Right hindlimb (tissue), 1 donor: ENCODE data around the gene FHIT.

Experiments
- DNase-seq: peaks from one replicate; pipeline ENCODE4 v3.0.0-alpha.2; 2018

Gene FHIT

DNA sequence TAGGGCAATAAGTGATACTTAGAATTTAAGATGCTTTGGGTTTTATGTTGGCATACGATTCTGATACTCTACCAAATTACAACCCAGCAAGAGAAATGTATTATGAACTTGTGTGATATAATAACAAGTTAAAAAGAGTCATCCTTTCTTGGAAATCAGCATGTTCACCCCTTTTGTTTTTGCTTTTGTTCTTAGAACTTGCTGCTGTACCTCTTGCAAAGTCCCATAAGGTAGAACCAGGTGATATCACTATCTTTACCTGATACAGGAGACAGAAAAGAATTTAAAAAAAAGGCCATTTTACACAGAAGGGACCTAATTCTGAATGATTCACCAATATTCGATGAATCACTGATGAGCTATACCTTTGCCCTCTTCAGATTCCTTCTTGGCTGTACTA lies 810.4 kb downstream of the FHIT start:
- no peak for DNase-seq

DNA sequence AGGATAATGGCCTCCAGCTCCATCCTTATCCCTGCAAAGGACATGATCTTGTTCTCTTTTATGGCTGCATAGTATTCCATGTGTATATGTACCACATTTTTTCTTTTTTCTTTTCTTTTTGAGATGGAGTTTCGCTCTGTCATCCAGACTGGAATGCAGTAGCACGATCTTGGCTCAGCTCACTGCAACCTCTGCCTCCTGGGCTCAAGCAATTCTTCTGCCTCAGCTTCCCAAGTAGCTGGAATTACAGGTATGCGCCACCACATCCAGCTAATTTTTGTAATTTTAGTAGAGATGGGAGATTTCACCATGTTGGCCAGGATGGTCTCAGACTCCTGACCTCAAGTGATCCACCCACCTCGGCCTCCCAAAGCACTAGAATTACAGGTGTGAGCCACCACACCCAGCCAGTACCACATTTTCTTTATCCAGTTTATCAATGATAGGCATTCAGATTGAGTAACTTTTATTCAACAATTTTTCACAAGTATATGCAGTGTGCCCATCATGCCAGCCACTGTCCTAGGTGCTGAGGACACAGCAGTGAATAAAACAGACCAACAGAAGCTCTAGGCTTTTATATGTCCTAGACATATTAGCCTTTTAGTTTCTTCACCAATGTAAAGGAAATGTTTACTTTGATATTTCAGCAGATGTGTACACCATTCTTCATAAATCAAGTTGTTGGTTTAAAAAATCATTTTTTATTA lies 815.2 kb downstream of the FHIT start:
- no peak for DNase-seq

DNA sequence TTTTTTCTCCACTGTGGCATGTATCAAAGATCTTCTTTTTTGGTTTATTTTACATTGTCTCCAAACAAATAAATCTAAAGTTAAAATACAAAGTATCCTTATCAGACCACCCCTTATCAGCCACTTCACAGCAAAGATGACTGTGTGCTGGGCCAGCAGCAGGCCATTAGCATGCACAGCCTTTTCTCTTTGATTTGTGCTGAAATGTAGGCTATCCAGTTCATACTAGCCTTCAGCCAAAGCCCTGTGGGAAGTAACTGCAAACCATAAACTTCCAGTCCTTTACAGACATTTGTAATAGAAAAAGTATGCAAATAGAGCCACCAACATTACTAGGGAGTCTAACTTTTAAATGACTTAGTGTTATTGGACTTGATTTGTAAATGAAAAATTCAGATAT lies 816.3 kb downstream of the FHIT start:
- no peak for DNase-seq

DNA sequence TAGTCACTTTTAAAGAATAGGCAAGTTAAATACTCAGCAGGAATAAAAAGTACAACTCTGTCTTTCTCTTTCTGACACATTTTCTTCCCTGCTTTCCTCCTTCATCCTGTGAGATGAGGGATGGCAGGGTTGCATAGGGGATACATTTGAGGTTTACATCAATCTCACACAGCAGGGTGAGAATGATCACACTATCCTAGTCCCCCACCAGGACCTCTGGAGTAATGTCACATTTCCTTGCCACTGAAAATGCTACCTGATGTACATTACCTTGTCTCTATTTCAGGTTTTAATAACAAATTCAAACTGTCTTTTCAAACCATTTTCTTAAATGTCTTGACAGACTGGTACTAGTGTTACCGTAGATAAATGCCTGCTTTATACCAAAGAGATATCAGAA lies 816.9 kb downstream of the FHIT start:
- DNase-seq: no peak

DNA sequence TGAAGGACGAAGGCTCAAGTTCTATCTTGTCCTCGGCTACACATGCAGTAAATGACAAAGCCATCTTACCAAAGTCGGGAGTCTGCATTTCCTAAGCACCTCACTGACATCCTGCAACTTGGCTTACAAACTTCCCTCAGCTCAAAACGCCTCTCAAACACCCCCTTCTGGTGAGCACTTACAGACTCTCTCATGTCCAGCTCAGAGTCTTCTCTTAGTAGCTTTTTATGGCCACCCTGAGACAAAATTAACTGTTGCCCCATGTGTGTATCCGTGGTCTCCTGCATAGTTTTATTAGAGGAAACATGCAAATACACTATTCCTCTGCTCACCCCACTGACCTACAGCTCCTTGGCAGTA lies 819.7 kb downstream of the FHIT start:
- DNase-seq: no peak

DNA sequence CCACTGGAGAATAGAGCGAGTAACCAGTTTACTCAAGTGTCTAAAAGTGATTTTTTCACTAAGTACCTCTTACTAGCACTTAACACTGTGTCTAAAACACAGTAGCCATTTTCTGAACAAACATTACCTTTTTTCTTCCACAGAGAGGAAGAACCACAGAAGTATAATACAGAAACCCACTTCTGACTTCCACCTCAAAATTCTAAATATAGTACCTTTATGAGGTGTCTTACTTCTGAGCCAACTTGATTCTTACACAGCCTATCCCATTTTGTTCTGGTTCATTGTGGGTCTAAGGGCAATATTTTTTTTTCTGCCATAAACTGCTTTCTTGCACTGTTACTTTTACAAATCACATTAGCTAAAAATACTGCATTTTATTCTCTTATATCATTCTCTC lies 821.0 kb downstream of the FHIT start:
- no peak for DNase-seq

DNA sequence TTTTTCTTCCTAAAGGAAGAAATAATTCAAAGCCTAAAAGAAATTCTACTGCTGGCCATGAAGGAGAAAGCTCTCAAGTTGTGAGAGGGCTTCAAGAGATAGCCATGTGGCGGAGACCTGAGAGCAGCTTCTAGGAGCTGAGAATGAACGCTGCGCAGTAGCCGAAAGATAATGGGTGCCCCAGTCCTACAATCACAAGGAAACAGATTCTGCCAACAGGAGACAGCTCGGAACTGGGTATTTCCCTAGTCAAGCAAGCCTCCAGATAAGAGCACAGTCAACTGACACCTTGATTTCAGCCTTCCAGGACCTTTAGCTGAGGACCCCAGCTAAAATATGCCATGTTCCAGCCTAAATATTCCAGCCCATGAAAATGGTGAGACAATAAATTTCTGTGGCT lies 824.1 kb downstream of the FHIT start:
- no peak for DNase-seq

DNA sequence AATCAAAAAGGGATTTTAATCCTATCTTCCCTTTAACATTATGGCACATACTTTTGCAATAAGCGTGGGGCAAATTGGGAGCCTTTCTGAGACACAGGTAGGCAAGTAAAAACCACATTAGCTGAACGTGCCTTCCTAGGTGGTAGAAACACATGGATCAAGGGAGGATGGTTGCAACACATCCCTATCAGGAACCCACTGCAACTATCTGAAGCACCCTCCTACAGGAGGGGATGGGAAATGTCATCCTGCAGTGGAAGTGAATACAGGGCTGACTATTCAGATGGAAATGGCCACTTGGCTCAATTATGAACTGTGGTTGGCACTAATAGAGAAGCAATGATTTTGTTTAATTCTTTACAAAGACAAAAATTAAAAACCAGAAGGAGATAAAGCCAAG lies 826.3 kb downstream of the FHIT start:
- no peak for DNase-seq

DNA sequence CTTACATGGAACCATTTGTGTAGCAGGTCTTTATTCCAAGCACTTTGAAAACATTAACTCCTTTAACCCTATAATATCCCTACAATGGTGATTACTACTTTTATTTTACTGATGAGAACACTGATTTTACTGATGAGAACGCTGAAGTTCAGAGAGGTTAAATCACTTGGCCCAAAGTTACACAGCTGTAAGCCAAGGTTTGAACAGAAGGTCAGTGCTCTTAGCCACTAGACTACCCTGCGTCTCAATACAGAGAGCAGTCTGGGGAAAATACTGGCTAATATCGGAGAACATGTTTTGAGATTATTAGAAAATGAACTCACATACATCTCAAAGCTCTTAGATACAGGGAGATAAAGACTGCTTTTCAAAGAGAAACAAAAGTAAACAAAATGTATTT lies 827.2 kb downstream of the FHIT start:
- no peak for DNase-seq

DNA sequence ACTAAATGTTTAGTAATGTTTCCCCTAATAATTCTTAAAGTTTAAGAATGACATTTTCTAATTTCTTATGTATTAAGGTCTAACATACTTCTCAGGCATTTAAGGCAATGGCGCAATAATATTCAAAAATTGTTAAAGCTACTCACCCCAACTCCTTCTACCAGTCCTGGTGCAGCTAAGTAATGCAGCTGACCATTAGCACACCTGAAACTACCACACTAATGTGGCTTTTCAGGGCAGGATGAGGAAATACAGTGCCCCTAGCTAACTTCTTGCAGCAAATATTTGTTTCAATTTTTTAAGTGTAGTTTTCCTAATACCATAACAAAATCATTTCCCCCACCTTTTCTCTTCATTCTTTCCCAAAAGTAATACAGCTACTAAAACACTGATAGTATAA lies 827.7 kb downstream of the FHIT start:
- DNase-seq: no peak

DNA sequence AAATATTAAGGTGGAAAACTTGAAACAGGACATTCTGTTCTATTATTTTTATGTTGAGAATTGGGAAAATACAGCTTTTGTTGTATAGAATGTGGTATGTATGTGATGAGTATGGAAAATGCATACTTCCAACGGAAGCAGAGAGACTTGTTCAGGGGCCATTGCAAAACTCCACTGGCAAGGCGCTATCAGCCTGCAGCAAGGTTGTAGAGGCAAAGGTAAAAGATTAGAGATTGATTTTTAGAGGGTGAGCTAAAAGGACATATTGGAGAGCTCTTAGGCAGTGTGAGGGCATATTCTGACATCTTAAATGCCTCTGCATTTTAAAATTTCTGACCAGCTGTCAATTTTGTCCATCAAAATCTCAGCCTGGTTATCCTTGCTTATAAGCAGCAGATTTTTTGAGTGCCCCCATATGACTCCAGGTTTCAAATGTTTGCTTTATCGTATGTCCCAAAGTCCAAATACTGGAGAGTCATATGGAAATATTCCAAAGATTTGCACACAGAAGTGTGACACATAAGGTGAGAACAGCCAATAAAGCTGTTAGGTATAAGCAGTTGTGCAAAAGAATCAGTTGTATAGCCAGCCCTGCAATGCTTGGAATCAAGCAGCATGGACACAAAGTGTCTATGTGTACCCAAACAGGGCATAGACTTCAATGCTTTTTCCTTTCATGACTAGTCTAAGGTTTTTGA lies 829.4 kb downstream of the FHIT start:
- DNase-seq: no peak

DNA sequence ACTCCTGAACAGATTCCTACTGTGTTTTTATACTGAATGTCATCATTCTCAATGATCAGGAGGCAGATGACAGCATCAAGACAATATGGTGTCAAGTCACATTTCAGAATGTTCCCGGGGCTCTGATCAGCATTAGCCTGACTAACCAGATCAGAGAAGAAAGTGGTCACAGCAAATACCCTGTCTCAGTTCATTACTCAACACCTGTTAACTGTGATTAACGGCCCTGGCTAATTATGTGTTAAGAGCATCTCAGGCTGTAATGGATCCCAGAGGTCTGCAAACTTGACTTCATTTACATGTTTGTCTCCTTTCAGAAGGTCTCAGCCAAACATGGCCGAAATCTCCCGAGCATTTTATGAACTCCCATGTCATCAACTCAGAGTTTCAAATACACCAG lies 833.7 kb downstream of the FHIT start:
- DNase-seq: no peak

DNA sequence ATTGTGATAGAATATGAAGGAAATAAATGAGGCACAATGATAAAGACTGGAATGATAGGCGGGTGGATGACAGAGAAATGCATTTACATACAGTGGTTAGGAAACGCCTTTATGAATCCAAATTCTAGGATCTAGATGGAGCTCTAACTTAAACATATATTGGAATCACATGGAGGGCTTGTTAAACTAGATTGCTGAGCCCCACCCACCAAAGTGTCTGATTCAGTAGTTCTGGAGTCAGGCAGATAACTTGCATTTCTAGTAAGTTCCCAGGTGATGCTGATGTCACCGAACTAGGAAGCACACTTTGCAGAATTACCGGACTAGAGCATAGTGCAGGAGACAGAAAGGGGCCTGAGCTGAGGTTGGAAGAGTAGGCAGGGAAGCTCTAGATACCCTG lies 837.2 kb downstream of the FHIT start:
- DNase-seq: no peak

DNA sequence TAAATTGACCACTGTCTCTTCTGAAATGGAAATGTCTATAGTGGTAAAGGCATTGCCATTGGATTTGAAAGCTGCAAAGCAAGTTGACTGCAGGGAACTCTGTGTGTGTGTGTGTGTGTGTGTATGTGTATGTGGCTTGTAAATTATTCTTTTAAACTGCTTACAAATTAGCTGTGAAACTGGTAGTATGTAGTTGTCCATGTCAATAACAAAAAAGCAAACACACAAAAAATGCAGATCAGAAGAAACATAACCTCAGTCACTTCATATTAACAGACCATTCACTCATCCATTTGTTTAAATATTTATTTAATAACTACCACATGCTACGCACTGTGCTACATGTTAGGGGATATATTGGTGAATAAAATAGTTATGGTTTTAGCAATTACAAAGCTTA lies 837.7 kb downstream of the FHIT start:
- no peak for DNase-seq

DNA sequence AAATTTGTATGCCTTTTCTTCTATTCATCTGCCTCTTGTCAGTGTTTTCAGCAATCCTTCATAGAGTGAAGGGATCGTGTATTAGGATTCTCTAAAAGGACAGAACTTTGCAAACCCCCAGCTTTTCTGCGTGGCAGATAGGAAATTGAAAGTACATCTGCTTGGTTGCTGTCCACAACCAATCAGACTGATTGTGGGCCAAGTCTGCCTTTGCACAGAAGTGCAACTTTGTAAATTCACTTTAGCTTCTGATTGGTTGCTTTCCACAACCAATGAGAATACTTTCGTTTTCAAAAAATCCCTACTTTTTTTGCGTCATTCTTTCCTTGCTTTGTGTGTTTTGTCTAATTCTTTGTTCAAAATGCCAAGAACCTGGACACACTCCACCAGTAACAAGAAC lies 847.4 kb downstream of the FHIT start:
- no peak for DNase-seq

DNA sequence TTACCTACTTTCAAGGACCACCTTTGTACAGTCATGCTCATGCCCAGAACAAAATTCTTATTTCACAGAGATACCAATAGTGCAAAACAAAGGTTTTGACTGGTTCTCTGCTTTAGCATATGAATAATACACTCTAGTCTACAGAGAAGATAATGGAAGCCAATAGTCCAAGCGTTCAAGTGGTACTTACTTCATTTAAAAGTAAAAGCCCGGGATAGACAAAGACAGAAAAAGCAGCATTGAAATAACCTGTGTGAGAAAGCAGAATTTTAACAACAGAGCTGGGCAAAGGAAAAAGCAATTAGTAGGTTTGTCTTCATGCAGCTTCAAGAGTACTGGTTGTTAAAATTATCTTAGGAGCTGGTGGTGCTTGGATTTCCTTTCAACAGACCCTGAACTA lies 848.3 kb downstream of the FHIT start:
- DNase-seq: no peak

DNA sequence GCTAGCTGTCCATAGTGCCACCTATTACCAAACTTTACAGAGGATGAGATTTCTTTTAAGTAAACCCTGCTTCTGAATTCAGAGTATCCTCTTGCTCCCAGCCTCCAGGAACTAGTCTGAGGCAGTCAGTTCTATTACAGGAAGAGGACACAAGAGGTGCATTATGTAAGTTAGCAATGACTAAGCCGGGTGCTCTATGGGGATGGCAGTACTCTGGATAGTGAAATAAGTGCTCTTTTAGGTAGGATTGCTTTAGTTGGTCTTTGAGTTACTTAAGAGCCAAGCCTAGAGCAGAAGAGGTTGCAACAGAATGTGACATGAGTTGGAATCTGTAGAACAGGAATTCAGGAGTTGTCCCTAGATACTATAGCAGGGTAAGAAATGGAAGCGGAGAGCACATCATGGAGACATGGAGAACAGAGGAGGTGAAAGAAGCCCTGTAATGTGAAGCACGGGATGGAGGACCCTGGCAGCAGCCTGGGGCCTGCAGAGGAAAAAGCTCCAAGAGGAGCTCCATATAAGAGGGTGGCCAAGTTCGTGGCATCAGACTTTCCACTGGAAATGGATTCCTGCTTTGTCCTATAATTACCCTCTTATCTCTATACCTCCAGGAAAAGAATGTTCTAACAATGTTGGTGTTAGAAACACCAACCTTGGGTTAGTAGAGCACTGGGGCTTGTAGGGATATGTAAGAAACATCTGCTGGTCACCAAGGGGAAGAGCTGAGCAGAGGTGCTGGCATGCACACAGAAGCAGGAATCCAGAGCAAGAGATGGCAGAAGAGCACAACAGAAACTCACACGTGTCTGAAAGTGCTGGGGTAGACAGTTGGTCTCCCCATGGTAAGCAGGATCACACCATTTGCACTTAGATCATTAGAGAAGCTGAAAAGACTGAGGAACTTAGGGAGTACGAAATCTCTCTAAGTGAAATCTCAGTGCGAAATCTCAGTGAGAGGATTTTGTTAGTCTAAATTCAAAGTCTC lies 851.1 kb downstream of the FHIT start:
- DNase-seq: no peak

DNA sequence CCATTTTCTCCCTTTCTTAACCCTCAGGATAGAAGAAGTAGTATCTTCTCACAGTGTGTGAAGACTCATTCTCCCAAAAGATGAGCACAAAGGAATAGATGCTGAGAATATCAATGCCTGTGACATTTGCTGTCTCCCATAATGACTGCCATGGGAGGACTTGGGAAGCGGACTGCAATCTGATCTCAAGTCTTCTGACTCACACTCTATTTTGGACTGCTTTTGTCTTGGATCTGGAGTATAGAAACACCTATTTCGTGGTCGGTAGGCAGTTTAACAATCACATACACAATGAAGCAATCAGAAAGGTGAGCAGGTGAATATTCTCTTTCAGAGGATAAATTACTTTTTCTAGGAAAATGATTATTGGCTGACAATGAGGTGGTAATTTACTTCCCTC lies 852.0 kb downstream of the FHIT start:
- DNase-seq: no peak

DNA sequence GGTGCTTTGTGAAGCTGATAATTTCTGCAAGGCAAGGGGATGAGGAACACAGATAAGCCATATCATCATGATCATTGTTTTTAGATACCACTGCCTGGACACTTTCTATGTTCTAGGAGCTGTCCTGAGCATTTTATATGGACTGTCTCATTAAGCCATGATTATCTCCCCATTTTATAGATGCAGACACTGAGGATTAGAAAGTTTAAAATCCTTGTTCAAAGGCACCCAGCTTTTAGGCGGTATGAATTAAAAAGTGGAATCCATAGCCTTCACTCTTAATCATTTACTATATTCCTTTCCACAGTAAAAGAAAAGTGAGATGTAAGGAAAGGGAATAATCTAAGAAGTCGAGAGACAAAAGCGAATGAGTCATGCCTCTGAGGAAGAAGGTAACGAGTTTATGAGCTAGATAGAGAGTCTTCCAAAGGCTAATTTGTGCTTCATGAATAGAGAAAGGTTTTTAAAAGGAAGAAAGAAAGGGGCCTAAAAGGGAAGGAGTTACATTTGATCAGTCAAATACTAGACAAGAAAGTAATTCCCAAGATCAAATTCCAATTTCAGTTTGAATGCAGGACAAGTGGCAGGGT lies 856.0 kb downstream of the FHIT start:
- DNase-seq: no peak

DNA sequence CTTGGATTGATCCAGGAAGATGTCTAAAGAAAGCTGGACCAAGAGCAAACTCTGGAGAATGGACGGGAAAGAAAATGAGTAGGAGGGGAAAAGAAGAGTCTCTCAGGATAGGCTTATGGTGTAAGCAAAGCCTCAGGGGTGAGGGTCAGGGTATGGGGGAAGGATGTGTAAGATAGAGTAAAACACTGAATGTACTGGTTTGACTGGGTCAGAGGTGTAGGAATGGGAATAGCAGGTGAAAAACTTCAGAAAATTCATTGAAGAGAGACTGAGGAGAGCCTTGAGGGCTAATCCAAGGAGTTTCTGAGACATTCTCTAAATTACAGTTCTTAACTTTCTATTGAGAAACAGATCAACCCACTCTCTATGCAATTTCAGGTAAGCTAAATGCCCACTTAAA lies 857.3 kb downstream of the FHIT start:
- no peak for DNase-seq

DNA sequence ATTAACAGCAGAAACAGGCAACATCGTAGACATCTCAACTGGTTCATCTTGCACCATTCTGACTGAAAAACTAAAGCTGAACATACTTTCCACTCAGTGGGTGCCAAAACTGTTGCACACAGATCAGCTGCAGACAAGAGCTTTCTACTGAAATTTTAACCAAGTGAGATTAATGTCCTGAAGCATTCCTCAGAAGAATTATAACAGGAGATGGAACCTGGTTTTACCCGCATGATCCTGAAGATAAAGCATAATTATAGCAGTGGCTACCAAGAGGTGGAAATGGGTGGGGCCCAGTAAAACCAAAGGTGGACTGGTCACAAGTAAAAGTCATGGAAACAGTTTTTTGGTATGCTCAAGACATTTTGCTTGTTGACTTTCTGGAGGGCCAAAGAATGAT lies 858.8 kb downstream of the FHIT start:
- DNase-seq: no peak

DNA sequence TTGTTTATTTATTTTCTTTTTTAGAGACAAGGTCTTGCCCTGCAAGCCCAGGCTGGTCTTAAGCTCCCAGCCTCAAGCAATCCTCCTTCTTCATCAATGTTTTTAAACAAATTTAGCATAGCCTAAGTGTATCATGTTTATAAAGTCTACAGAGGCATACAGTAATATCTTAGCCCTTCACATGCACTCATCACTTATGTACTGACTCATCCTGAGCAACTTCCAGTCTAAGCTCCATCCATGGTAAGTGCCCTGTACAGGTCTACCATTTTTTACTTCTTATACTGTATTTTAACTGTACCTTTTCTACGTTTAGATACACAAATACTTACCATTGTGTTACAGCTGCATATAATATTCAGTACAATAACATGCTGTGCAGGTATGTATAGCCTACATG lies 860.0 kb downstream of the FHIT start:
- no peak for DNase-seq

DNA sequence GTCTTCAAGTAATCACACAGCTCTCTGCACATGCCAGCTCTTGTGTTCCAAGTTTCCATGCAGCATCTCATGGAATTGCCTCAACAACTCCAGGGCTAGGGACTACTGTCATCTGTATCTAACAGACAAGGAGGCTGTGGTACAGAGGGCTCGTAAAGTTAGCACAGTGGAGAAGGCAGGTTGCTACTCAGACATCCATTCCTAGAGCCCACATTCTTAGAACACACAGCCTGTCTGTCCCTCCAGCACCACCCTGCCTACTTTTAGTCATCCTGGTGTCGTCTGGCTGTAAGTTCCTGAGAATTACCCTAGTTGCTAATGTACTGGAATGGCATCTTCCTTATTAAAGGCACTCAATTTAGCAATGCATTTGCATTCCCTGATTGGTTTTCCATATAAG lies 862.5 kb downstream of the FHIT start:
- no peak for DNase-seq

DNA sequence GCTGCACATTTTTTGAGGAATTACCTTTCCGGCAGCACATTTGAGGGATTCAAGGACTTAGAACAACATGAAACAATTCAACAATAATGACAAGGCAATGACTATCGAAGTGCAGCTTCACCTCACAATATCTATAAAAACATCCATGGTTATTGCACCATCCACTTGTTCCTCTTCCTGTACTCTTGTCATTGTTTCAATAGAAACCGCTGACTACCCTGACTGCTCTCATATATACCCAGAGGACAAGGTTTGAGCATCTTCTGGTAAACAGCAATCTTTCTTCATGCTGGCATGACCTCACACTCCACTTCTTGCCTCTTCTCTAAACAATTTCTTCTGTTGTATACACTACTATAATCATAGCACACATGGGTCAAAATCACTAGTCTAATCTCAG lies 864.9 kb downstream of the FHIT start:
- DNase-seq: no peak
